ENCODE measurements around the gene AGAP1. TPM values are rescaled to one million over a fixed set of nuclear protein-coding genes. Genes with fewer than 3 reads are reported as not detected.

Gene AGAP1
- total and polyA plus RNA-seq, 2 donors (not counting 3 experiments of a cell fraction or from before 2014, with no cell fraction given) = 10.2 to 20.9 TPM

DNA sequence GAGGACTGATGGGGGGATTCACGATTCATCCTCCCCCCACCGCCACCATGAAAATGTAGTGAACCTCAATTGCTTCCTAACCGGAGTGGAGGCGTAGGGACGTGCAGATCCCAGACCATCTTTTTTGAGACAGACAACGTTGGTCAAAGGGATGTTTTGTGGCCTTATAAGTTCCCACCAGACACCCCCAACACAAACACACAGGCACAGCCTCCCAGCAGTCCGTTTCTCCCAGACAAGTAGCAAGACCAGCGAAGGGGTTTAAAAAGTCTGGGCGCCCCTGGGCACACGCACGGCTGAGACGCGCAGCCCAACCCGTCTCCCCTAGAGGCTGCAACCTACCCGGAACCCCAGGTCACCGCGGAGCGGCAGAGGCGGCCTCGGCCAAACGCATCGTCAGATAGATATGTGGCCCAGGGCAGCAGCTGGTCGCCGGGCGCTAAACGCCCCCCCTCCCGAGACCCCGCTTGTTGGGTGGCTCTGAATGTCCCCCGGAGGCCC, 673.0 kb downstream of the AGAP1 start:
- Histone ChIP-seq H3K9me1 (replicated peaks; ENCODE audit: control insufficient read depth, extremely low read depth, insufficient read depth, low read length) (no peaks in the 10 kb centered on the region), H3K27ac (ENCODE audit: insufficient read depth, low read depth, low read length) (peak overlapping the region; percentile 12), H3K36me3 (ENCODE audit: control insufficient read depth in 2 of 2, extremely low read depth in 1 of 2, insufficient read depth in 2 of 2, low read length in 2 of 2) (no peaks in the 10 kb centered on the region), H4K20me1 (replicated peaks; ENCODE audit: control insufficient read depth, extremely low read depth, insufficient read depth, low read length) (no peaks in the 10 kb centered on the region), H3K4me3 (replicated peaks in 1 of 3; ENCODE audit: insufficient read depth in 1 of 3, low read depth in 1 of 3, low read length in 3 of 3) (peak overlapping the region; percentile 59 to 73 (median 68)), H3K4me2 (ENCODE audit: insufficient read depth, low read length) (peak overlapping the region; percentile 29), H3K9ac (replicated peaks; ENCODE audit: extremely low read depth, insufficient read depth, low read length) (peak overlapping the region; percentile 8), H3K79me2 (ENCODE audit: control insufficient read depth, insufficient read depth, low read length) (no peaks in the 10 kb centered on the region), H2AFZ (ENCODE audit: low read depth, low read length) (peak overlapping the region; percentile 92), H3K27me3 (ENCODE audit: control insufficient read depth in 2 of 2, insufficient read depth in 2 of 2, low read length in 2 of 2) (peaks cover 3 to 34% of the 10 kb centered on the region in 2 experiments), H3K4me1 (ENCODE audit: control insufficient read depth, extremely low read depth, insufficient read depth, low read length) (peaks cover 25% of the 10 kb centered on the region), H3K9me3 (replicated peaks; ENCODE audit: control insufficient read depth, insufficient read depth, low read length) (no peaks in the 10 kb centered on the region)
- dilution Hi-C loops (cut with MboI; ENCODE audit: extremely low pct_ligation_motif_present, low sequenced_read_pairs) (no loop called here), intact Hi-C loops (cut with micrococcal nuclease) (loop anchor here (1.0 to 5.0 kb wide), 2 partner anchors 11 to 405 kb away; no protein-coding TSS in a partner anchor)
- TF ChIP-seq, protein P1, sequence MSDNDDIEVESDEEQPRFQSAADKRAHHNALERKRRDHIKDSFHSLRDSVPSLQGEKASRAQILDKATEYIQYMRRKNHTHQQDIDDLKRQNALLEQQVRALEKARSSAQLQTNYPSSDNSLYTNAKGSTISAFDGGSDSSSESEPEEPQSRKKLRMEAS (IDR thresholded peaks at IDR 0.05; ENCODE audit: insufficient read depth, insufficient read length) = no peak
- TF ChIP-seq POLR2A (IDR thresholded peaks at IDR 0.05; ENCODE audit: low read depth, low read length) (no peak), POLR2AphosphoS5 (IDR thresholded peaks at IDR 0.05; ENCODE audit: insufficient read depth, low read depth, low read length) (no peak), GATA2 (IDR thresholded peaks at IDR 0.05; ENCODE audit: insufficient read depth, insufficient read length, low read depth, low read length) (no peak), FOS (IDR thresholded peaks at IDR 0.05; ENCODE audit: borderline replicate concordance, insufficient read depth, low read length) (no peak), EZH2 (IDR thresholded peaks at IDR 0.05; ENCODE audit: borderline replicate concordance, low read depth, low read length, severe bottlenecking) (no peak)
- TF ChIP-seq, protein P2, sequence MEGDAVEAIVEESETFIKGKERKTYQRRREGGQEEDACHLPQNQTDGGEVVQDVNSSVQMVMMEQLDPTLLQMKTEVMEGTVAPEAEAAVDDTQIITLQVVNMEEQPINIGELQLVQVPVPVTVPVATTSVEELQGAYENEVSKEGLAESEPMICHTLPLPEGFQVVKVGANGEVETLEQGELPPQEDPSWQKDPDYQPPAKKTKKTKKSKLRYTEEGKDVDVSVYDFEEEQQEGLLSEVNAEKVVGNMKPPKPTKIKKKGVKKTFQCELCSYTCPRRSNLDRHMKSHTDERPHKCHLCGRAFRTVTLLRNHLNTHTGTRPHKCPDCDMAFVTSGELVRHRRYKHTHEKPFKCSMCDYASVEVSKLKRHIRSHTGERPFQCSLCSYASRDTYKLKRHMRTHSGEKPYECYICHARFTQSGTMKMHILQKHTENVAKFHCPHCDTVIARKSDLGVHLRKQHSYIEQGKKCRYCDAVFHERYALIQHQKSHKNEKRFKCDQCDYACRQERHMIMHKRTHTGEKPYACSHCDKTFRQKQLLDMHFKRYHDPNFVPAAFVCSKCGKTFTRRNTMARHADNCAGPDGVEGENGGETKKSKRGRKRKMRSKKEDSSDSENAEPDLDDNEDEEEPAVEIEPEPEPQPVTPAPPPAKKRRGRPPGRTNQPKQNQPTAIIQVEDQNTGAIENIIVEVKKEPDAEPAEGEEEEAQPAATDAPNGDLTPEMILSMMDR (IDR thresholded peaks at IDR 0.05; ENCODE audit: extremely low read depth in 1 of 2, insufficient read depth in 1 of 2, low read depth in 1 of 2, low read length in 2 of 2) = no peak
- FAIRE-seq (no peak), DNase-seq (ENCODE audit: low read depth, low spot score) (peak; percentile 27)
- BruUV-seq (replicated peaks) = no TSS peak
- ChIA-PET CTCF (interaction anchor here (1.0 to 3.7 kb wide), 5 partner anchors 9 to 388 kb away, joined by 3 to 17 read pairs (median 10); no protein-coding TSS in a partner anchor), POLR2A (interaction anchor here (0.7 kb wide), 1 partner anchor 41 kb away, joined by 6 read pairs; no protein-coding TSS in a partner anchor)

All from endothelial cell of umbilical vein (primary cell).